Measurements from ENCODE around the gene P2RY8. TPM values are rescaled to one million over a fixed set of nuclear protein-coding genes. Genes with fewer than 3 reads are reported as not detected.

Gene P2RY8
- total and polyA plus RNA-seq, 10 of the 15 experiments (the other 5 are each of a cell fraction or from before 2014, with no cell fraction given): 2.0 to 64.4 (median 36.5) TPM

GRCh38 chrX:1416965-1417760 lies 119.8 kb downstream of the P2RY8 start:
- TF ChIP-seq CHD4 (IDR thresholded peaks at IDR 0.05) (no peak), POLR2A (IDR thresholded peaks at IDR 0.05; ENCODE audit: low read depth, low read length) (peak; percentile 40; the same call in 1 of the 2 replicates), HDGF (IDR thresholded peaks at IDR 0.05) (0 out of 2 replicates have a peak, but pooled peaks have one; percentile 18)
- Histone ChIP-seq H3K9ac (ENCODE audit: control insufficient read depth, insufficient read depth, low read length) (no peak overlapping the region), H3K4me3 (no peak overlapping the region), H3K27ac (ENCODE audit: control insufficient read depth, insufficient read depth) (no peak overlapping the region), H3K4me2 (ENCODE audit: control insufficient read depth, insufficient read depth) (no peak overlapping the region), H4K20me1 (ENCODE audit: control insufficient read depth, insufficient read depth) (no peaks in the 10 kb centered on the region), H3K4me1 (ENCODE audit: control insufficient read depth, insufficient read depth, low read length) (no peaks in the 10 kb centered on the region), H3K27me3 (replicated peaks in 1 of 2; ENCODE audit: control insufficient read depth in 2 of 2, insufficient read depth in 2 of 2, low read length in 1 of 2) (no peaks in the 10 kb centered on the region), H3K9me3 (replicated peaks; ENCODE audit: control insufficient read depth, insufficient read depth, low read length) (peaks cover 10% of the 10 kb centered on the region; the same call in 2 of the 3 replicates), H3K79me2 (ENCODE audit: control insufficient read depth, insufficient read depth, low read length) (no peaks in the 10 kb centered on the region), H3K36me3 (ENCODE audit: control insufficient read depth in 2 of 2, insufficient read depth in 2 of 2, low read length in 1 of 2) (peaks cover 22 to 26% of the 10 kb centered on the region in 2 experiments), H2AFZ (ENCODE audit: control insufficient read depth, low read depth, low read length) (no peak overlapping the region)
- ChIA-PET SMC1A (ENCODE audit: uncharacterized antibody, unreplicated experiment) (no interaction called here), POLR2A (no interaction called here), RAD21 (ENCODE audit: unreplicated experiment) (no interaction called here), CTCF (no interaction called here)
- in situ Hi-C loops (cut with MboI): no loop called here
- no TSS peak for BruUV-seq (replicated peaks)
- intact Hi-C loops (cut with micrococcal nuclease; ENCODE audit: unreplicated experiment): no loop called here
- DNase-seq (ENCODE audit: low read depth, low spot score): no peak
- no peak for FAIRE-seq
- 78% methylated on average over 13 of the region's 14 CpGs for WGBS (ENCODE audit: insufficient coverage, insufficient replicate concordance, low lambda C conversion rate, missing lambda C conversion rate)
- no peak for ATAC-seq

- Histone ChIP-seq H2AFZ (ENCODE audit: control insufficient read depth, low read depth, low read length) (no peak overlapping the region), H3K4me2 (ENCODE audit: control insufficient read depth, insufficient read depth) (no peak overlapping the region), H3K79me2 (ENCODE audit: control insufficient read depth, insufficient read depth, low read length) (no peaks in the 10 kb centered on the region), H3K27me3 (replicated peaks in 1 of 2; ENCODE audit: control insufficient read depth in 2 of 2, insufficient read depth in 2 of 2, low read length in 1 of 2) (no peaks in the 10 kb centered on the region), H3K9ac (ENCODE audit: control insufficient read depth, insufficient read depth, low read length) (no peak overlapping the region), H3K9me3 (replicated peaks; ENCODE audit: control insufficient read depth, insufficient read depth, low read length) (peaks cover 3% of the 10 kb centered on the region; the same call in 1 of the 3 replicates), H4K20me1 (ENCODE audit: control insufficient read depth, insufficient read depth) (no peaks in the 10 kb centered on the region), H3K36me3 (ENCODE audit: control insufficient read depth in 2 of 2, insufficient read depth in 2 of 2, low read length in 1 of 2) (peaks cover 16 to 24% of the 10 kb centered on the region in 2 experiments), H3K4me1 (ENCODE audit: control insufficient read depth, insufficient read depth, low read length) (no peaks in the 10 kb centered on the region), H3K4me3 (no peak overlapping the region), H3K27ac (ENCODE audit: control insufficient read depth, insufficient read depth) (no peak overlapping the region)
- POLR2A ChIA-PET: no interaction called here
- SMC1A ChIA-PET (ENCODE audit: uncharacterized antibody, unreplicated experiment): no interaction called here
- FAIRE-seq (no peak), DNase-seq (ENCODE audit: low read depth, low spot score) (no peak), ATAC-seq (no peak)
- CTCF ChIA-PET: no interaction called here
- WGBS (ENCODE audit: insufficient coverage, insufficient replicate concordance, low lambda C conversion rate, missing lambda C conversion rate): 67% methylated on average over 15 of the region's 15 CpGs
- TF ChIP-seq POLR2A (IDR thresholded peaks at IDR 0.05; ENCODE audit: low read depth, low read length) (peak; percentile 60), ZBTB11 (CRISPR knock-in tag; IDR thresholded peaks at IDR 0.05) (no peak), E4F1 (IDR thresholded peaks at IDR 0.05; ENCODE audit: borderline replicate concordance, partially characterized antibody) (no peak), POU2F2 (IDR thresholded peaks at IDR 0.05; ENCODE audit: borderline replicate concordance, low read depth, low read length) (no peak)
- no TSS peak for BruUV-seq (replicated peaks)
- RAD21 ChIA-PET (ENCODE audit: unreplicated experiment): no interaction called here
- intact Hi-C loops (cut with micrococcal nuclease; ENCODE audit: unreplicated experiment): no loop called here
- in situ Hi-C loops (cut with MboI): no loop called here
Measured at GRCh38 chrX:1416327-1416784, 120.6 kb downstream of the P2RY8 start.
